RWPE2 (cell line): ENCODE data around the gene LTBP3.
"Not testable (repeated sequence)": the region's sequence is repeated elsewhere in the genome, so short reads cannot be mapped to it uniquely, and the experiment has no call there.

ENCODE experiments used
- ATAC-seq: fragments of 200-7000 bp; cut with Tn5 transposase; 3 replicates; pipeline ENCODE4 v1.9.1; 2021; ENCODE audit warnings: low read depth
- DNase-seq: peaks from one replicate; pipeline ENCODE4 v3.0.0-alpha.2; 2020; ENCODE audit warnings: low spot score
- H3K27ac ChIP-seq: fragments of 450-650 bp; 2 replicates; pipeline ENCODE4 v1.5.1; 2017; ENCODE audit warnings: mild to moderate bottlenecking; ENCODE audit not compliant: poor library complexity, severe bottlenecking
- H3K27me3 ChIP-seq: fragments of 250-450 bp; sonication (Bioruptor Pico); 2 replicates; pipeline ENCODE4 v1.5.1; 2021; ENCODE audit warnings: mild to moderate bottlenecking, moderate library complexity; ENCODE audit not compliant: insufficient read depth, poor library complexity, severe bottlenecking
- H3K36me3 ChIP-seq: fragments of 250-450 bp; sonication (Bioruptor Pico); 2 replicates; pipeline ENCODE4 v1.5.1; 2020; ENCODE audit warnings: low read depth, mild to moderate bottlenecking, moderate library complexity
- H3K4me1 ChIP-seq: fragments of 250-450 bp; sonication (Bioruptor Pico); 2 replicates; pipeline ENCODE4 v1.5.1; 2021; ENCODE audit warnings: mild to moderate bottlenecking, moderate library complexity; ENCODE audit not compliant: insufficient read depth, poor library complexity, severe bottlenecking
- H3K4me3 ChIP-seq: fragments of 250-450 bp; sonication (Bioruptor Pico); 2 replicates; pipeline ENCODE4 v1.5.1; 2021; ENCODE audit warnings: mild to moderate bottlenecking, moderate library complexity; ENCODE audit not compliant: severe bottlenecking
- H3K9me3 ChIP-seq: fragments of 250-450 bp; sonication (Bioruptor Pico); 2 replicates; pipeline ENCODE4 v1.5.1; 2021; ENCODE audit warnings: mild to moderate bottlenecking, moderate library complexity; ENCODE audit not compliant: severe bottlenecking
- TF ChIP-seq, protein P1 (sequence below): fragments of 450-650 bp; IDR thresholded peaks from one replicate; pipeline ENCODE4 v1.5.1; 2017; ENCODE audit warnings: mild to moderate bottlenecking, moderate library complexity; ENCODE audit not compliant: poor library complexity, severe bottlenecking

LTBP3 gene

DNA sequence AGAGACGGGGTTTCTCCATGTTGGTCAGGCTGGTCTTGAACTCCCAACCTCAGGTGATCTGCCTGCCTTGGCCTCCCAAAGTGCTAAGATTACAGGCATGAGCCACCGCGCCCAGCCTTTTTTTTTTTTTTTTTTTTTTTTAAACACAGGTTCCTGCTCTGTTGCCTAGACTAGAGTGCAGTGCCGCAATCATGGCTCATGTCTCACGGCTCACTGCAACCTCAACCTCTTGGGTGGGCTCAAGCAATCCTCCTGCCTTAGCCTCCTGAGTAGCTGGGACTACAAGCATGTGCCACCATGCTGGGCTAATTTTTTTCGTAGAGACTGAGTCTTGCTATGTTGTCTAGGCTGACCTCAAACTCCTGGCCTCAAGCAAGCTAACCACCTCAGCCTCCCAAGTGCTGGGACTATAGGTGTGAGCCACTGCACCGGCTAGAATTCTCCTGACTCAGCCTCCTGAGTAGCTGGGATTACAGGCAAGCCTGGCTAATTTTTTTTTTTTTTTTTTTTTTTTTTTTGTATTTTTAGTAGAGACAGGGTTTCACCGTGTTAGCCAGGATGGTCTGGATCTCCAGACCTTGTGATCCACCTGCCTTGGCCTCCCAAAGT, 39.1 kb downstream of the LTBP3 start:
- H3K36me3 ChIP-seq, H3K4me3 ChIP-seq, H3K9me3 ChIP-seq, H3K4me1 ChIP-seq, H3K27ac ChIP-seq, DNase-seq, H3K27me3 ChIP-seq, ATAC-seq: not testable (repeated sequence)

DNA sequence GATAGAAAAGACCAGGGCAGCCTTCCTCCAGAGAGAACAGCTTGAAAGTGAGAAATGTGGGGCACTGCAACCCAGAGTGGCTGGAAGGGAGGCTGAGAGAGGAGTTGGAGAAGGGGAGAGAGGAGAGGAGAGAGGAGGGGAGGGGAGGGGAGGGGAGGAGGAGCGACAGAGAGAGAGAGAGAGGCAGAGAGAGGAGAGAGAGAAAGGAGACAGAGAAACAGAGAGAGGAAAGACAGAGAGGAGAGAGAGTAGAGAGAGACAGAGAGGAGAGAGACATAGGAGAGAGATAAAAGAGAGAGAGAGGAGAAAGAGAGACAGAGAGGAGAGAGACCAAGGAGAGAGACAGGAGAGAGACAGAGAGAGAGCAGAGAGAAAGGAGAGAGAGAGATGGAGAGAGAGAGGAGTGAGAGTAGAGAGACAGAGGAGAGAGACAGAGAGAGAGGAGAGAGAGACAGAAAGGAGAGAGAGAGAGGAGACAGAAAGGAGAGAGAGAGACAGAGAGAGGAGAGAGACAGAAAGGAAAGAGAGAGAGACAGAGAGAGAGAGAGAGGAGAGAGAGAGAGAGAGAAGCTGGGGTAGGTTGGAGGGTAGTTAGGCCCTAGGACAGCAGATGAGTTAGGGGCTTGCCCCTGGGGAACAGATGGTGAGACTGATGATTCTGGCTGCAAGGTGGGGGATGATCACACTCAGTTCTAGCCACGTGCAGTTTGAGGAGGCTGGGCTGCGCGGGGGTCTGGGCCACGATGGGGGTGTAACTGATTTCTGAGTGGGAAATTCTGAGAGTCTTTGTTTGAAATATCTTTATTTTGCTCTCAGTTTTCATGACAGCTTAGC, 41.8 kb downstream of the LTBP3 start:
- Histone ChIP-seq H3K4me1 (no peaks in the 10 kb centered on the region), H3K4me3 (no peak overlapping the region), H3K9me3 (no peaks in the 10 kb centered on the region), H3K36me3 (no peaks in the 10 kb centered on the region), H3K27me3 (no peaks in the 10 kb centered on the region), H3K27ac (no peak overlapping the region)
- no peak for DNase-seq
- ATAC-seq, result no peak
- TF ChIP-seq, protein P1, sequence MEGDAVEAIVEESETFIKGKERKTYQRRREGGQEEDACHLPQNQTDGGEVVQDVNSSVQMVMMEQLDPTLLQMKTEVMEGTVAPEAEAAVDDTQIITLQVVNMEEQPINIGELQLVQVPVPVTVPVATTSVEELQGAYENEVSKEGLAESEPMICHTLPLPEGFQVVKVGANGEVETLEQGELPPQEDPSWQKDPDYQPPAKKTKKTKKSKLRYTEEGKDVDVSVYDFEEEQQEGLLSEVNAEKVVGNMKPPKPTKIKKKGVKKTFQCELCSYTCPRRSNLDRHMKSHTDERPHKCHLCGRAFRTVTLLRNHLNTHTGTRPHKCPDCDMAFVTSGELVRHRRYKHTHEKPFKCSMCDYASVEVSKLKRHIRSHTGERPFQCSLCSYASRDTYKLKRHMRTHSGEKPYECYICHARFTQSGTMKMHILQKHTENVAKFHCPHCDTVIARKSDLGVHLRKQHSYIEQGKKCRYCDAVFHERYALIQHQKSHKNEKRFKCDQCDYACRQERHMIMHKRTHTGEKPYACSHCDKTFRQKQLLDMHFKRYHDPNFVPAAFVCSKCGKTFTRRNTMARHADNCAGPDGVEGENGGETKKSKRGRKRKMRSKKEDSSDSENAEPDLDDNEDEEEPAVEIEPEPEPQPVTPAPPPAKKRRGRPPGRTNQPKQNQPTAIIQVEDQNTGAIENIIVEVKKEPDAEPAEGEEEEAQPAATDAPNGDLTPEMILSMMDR, result no peak

DNA sequence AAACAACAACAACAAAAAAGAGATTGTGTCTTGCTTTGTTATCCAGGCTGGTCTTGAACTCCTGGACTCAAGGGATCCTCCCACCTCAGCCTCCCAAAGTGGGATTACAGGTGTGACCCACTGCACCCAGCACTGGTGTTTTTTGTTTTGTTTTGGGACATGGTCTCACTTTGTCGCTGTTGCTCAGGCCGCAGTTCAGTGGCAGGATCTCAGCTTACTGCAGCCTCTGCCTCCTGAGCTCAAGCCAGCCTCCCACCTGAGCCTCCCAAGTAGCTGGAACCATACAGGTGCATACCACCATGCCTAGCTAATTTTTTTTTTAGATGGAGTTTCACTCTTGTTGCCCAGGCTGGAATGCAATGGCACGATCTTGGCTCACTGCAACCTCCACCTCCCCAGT, 45.8 kb downstream of the LTBP3 start:
- not testable (repeated sequence) for H3K4me3 ChIP-seq, ATAC-seq, H3K27me3 ChIP-seq, H3K36me3 ChIP-seq, DNase-seq, H3K9me3 ChIP-seq, H3K27ac ChIP-seq, H3K4me1 ChIP-seq

DNA sequence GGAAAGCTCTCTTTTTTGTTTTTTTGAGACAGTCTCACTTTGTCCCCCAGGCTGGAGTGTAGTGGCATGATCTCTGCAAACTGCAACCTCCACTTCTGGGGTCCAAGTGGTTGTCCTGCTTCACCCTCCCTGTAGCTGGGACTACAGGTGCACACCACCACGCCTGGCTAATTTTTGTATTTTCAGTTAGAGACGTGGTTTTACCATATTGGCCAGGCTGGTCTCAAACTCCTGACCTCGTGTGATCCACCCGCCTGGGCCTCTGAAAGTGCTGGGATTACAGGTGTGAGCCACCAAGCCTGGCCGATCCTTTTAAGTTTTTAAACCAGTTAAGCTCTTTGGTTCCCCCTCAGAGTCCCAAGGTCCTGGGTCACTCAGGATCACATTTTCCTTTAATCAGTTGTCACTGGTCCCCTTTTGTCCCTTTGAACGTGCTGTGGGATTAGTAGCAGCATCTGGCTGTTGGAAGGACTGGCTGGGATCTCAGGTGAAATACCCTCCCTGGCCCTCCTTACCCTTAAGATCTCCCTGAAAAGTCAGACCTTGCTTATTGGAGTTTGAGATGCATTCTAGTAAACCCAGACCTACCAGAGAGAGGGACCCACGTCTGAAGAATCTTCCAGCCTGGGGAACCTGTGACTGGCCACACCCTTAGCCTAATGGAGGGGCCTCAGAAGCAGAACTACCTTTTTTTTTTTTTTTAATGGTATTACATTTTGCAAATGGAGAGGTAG, 51.2 kb downstream of the LTBP3 start:
- H3K27me3 ChIP-seq, result no peaks in the 10 kb centered on the region
- TF ChIP-seq, protein P1, result no peak
- H3K27ac ChIP-seq, result peak overlapping the region; percentile 99
- H3K4me1 ChIP-seq, result no peaks in the 10 kb centered on the region
- no peaks in the 10 kb centered on the region for H3K9me3 ChIP-seq
- no peak overlapping the region for H3K4me3 ChIP-seq
- ATAC-seq (peak; percentile 63), DNase-seq (peak; percentile 84)
- H3K36me3 ChIP-seq, result peaks cover 45% of the 10 kb centered on the region

DNA sequence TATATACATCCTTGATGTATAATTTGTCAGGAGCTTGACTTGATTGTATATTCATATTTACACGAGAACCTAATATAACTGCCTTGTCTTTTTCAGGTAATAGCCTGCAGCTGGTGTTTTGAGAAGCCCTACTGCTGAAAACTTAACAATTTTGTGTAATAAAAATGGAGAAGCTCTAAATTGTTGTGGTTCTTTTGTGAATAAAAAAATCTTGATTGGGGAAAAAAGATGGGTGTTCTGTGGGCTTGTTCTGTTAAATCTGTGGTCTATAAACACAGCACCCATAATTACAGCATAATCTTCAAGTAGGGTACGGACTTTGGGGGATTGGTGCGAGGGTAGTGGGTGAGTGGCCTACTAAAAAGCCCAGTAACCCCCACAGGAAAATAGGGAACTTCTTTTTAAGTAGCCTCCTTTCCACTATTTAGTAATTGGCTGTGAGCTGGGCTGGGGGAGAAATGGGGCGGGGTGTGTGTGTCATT, 51.8 kb downstream of the LTBP3 start:
- Histone ChIP-seq H3K36me3 (peaks cover 51% of the 10 kb centered on the region), H3K27ac (peak overlapping the region; percentile 99), H3K4me1 (no peaks in the 10 kb centered on the region), H3K27me3 (no peaks in the 10 kb centered on the region), H3K9me3 (no peaks in the 10 kb centered on the region), H3K4me3 (peak overlapping the region; percentile 70)
- no peak for DNase-seq
- no peak for ATAC-seq
- TF ChIP-seq, protein P1, result no peak
